Activated CD8-positive, alpha-beta T cell treated with anti-CD3 and anti-CD28 coated beads for 36 hours (primary cell): ENCODE measurements around the gene FSTL4. TPM values are rescaled to one million over a fixed set of nuclear protein-coding genes. Genes with fewer than 3 reads are reported as not detected.
A peak's percentile ranks its signal among the peaks of the same experiment; 100 is the strongest.

Experiments used
- ATAC-seq: fragments of 200-7000 bp; cut with Tn5 transposase; one replicate; pipeline ENCODE4 v1.10.0; 2021; ENCODE audit warnings: mild to moderate bottlenecking, moderate library complexity
- CTCF ChIA-PET: fragments of 350-600 bp; sonication (Branson Sonifier 250); formaldehyde crosslinking; loops from one replicate; lab custom pipeline; 2021; ENCODE audit warnings: antibody characterized with exemption; lab: Charles Lee
- POLR2A ChIA-PET: fragments of 350-600 bp; sonication (Branson Sonifier 250); formaldehyde crosslinking; loops from one replicate; lab custom pipeline; 2021; ENCODE audit warnings: antibody characterized with exemption; lab: Charles Lee
- DNase-seq: peaks from one replicate; pipeline ENCODE4 v3.0.0-alpha.2; 2020
- H3K27ac Mint-ChIP-seq: one replicate; pipeline ENCODE4 v1.8.0; 2021; ENCODE audit warnings: mild to moderate bottlenecking, mixed read lengths
- H3K27me3 Mint-ChIP-seq: one replicate; pipeline ENCODE4 v1.8.0; 2021; ENCODE audit warnings: mixed read lengths
- H3K36me3 Mint-ChIP-seq: one replicate; pipeline ENCODE4 v1.8.0; 2021; ENCODE audit warnings: low read depth, mixed read lengths
- H3K4me1 Mint-ChIP-seq: one replicate; pipeline ENCODE4 v1.8.0; 2021; ENCODE audit warnings: low read depth, mixed read lengths
- H3K4me3 Mint-ChIP-seq: one replicate; pipeline ENCODE4 v1.8.0; 2021; ENCODE audit warnings: mild to moderate bottlenecking, moderate library complexity, mixed read lengths
- H3K9me3 Mint-ChIP-seq: one replicate; pipeline ENCODE4 v1.8.0; 2021; ENCODE audit warnings: mixed read lengths
- CTCF ChIP-seq: fragments of 200-600 bp; IDR thresholded peaks from one replicate; pipeline ENCODE4 v1.8.0; 2022; ENCODE audit warnings: antibody characterized with exemption, mild to moderate bottlenecking
- intact Hi-C: fragments of 100-400 bp; cut with micrococcal nuclease; formaldehyde crosslinking; loops from one replicate; pipeline ENCODE4 v1.10.0; 2022
- total RNA-seq, 2 experiments: library from RNA; stranded (reverse); gene quantifications; one replicate each; pipeline ENCODE4 v1.2.3, GENCODE V29; 2021

The FSTL4 gene
- total RNA-seq, 2 experiments from 2014 or later, result not detected

GRCh38 chr5:133260715-133261114 is 351.6 kb downstream of the FSTL4 start:
- DNase-seq (no peak), ATAC-seq (no peak)
- Mint-ChIP-seq H3K27me3 (no peaks in the 10 kb centered on the region), H3K4me1 (peaks cover 13% of the 10 kb centered on the region), H3K36me3 (no peaks in the 10 kb centered on the region), H3K27ac (no peak overlapping the region), H3K9me3 (no peaks in the 10 kb centered on the region), H3K4me3 (no peak overlapping the region)
- CTCF ChIA-PET, result interaction anchor here (1.3 kb wide), 1 partner anchor 150 kb away, joined by 7 read pairs; no protein-coding TSS in a partner anchor
- intact Hi-C loops, result no loop called here
- POLR2A ChIA-PET, result interaction anchor here (0.7 kb wide), 1 partner anchor 702 kb away, joined by 3 read pairs; no protein-coding TSS in a partner anchor
- TF ChIP-seq CTCF, result no peak

GRCh38 chr5:133259199-133259997 is 352.9 kb downstream of the FSTL4 start:
- Mint-ChIP-seq H3K4me3 (no peak overlapping the region), H3K27me3 (no peaks in the 10 kb centered on the region), H3K4me1 (peaks cover 13% of the 10 kb centered on the region), H3K36me3 (no peaks in the 10 kb centered on the region), H3K27ac (peak overlapping the region; percentile 14), H3K9me3 (no peaks in the 10 kb centered on the region)
- peak; percentile 30 for DNase-seq
- ATAC-seq, result peak; percentile 37
- intact Hi-C loops, result no loop called here
- TF ChIP-seq CTCF, result no peak
- ChIA-PET POLR2A (no interaction called here), CTCF (no interaction called here)

- CTCF ChIA-PET, result interaction anchor here (1.3 kb wide), 1 partner anchor 60 kb away, joined by 3 read pairs; no protein-coding TSS in a partner anchor
Observed at GRCh38 chr5:133257977-133258376, 354.4 kb downstream of the FSTL4 start.

GRCh38 chr5:133256276-133256675 is 356.1 kb downstream of the FSTL4 start:
- H3K9me3 Mint-ChIP-seq, result no peaks in the 10 kb centered on the region
- ChIA-PET POLR2A (interaction anchor here (0.7 kb wide), 1 partner anchor 236 kb away, joined by 3 read pairs; no protein-coding TSS in a partner anchor), CTCF (no interaction called here)
- H3K36me3 Mint-ChIP-seq, result no peaks in the 10 kb centered on the region
- H3K27ac Mint-ChIP-seq, result no peak overlapping the region
- ATAC-seq (no peak), DNase-seq (no peak)
- H3K4me3 Mint-ChIP-seq, result no peak overlapping the region
- intact Hi-C loops, result no loop called here
- no peak for TF ChIP-seq CTCF
- peaks cover 13% of the 10 kb centered on the region for H3K4me1 Mint-ChIP-seq
- H3K27me3 Mint-ChIP-seq, result no peaks in the 10 kb centered on the region

More at GRCh38 chr5:133257977-133258376, 354.4 kb downstream of the FSTL4 start:
- ATAC-seq (peak; percentile 74), DNase-seq (peak; percentile 37)
- POLR2A ChIA-PET, result interaction anchor here (1.4 kb wide), 1 partner anchor 17 kb away, joined by 4 read pairs; no protein-coding TSS in a partner anchor
- Mint-ChIP-seq H3K36me3 (no peaks in the 10 kb centered on the region), H3K9me3 (no peaks in the 10 kb centered on the region), H3K27me3 (no peaks in the 10 kb centered on the region), H3K27ac (no peak overlapping the region), H3K4me3 (no peak overlapping the region), H3K4me1 (peaks cover 13% of the 10 kb centered on the region)
- intact Hi-C loops, result no loop called here
- no peak for TF ChIP-seq CTCF

GRCh38 chr5:133254803-133255202 is 357.5 kb downstream of the FSTL4 start:
- H3K4me1 Mint-ChIP-seq, result peaks cover 10% of the 10 kb centered on the region
- DNase-seq (no peak), ATAC-seq (no peak)
- POLR2A ChIA-PET, result interaction anchor here (1.0 kb wide), 2 partner anchors 9 to 11 kb away, joined by 3 read pairs; no protein-coding TSS in a partner anchor
- no peaks in the 10 kb centered on the region for H3K9me3 Mint-ChIP-seq
- H3K36me3 Mint-ChIP-seq, result no peaks in the 10 kb centered on the region
- no peak overlapping the region for H3K27ac Mint-ChIP-seq
- TF ChIP-seq CTCF, result no peak
- no peak overlapping the region for H3K4me3 Mint-ChIP-seq
- CTCF ChIA-PET, result no interaction called here
- H3K27me3 Mint-ChIP-seq, result no peaks in the 10 kb centered on the region
- intact Hi-C loops, result no loop called here
